NCI-H1092 treated with DMSO at 0.1 percent for 48 hours (cell line): Measurements from ENCODE around the gene SLC2A10.
A peak's percentile ranks its signal among the peaks of the same experiment; 100 is the strongest.

Experiments used
- DNase-seq: peaks from one replicate; lab custom pipeline; 2025; lab: John Stamatoyannopoulos, UW

Gene SLC2A10

GRCh38 chr20:46735436-46735835, 26.0 kb downstream of the SLC2A10 start:
- DNase-seq, result no peak

DNA sequence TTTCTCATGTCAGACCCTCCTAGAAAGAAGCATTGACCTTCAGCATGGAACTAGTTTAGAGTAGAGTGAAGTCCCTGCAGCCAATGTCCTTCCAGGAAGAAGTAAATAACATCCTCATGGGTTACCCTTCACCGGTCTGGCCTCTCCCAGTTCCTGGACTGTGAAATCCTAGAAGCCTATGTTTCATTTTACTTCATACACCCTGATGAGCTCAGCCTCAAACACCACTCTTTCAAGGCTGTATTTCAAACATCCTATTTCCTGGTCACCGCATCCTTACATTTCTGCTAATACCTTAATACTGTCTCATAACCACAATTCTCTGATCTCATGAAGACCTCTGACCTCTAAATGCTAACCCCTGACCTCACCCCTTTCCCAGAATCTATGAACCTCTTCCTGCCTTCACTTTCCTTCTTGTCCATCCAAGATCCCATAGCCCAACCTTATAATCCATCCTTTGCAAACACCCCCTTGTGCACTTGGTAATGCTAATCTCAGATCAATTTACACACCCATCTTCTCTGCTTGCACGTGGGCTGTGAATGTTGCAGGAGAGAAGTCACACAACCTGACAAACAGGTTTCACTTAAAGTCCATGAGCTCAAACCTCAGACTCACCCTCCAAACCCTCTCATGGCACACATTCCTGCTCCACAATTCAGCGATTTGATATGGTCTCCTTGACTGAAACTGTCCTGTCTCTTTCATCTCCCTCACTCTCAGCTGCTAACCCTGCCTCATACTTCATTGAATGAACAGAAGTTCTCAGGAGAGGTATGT, 30.2 kb downstream of the SLC2A10 start:
- DNase-seq, result no peak

DNA sequence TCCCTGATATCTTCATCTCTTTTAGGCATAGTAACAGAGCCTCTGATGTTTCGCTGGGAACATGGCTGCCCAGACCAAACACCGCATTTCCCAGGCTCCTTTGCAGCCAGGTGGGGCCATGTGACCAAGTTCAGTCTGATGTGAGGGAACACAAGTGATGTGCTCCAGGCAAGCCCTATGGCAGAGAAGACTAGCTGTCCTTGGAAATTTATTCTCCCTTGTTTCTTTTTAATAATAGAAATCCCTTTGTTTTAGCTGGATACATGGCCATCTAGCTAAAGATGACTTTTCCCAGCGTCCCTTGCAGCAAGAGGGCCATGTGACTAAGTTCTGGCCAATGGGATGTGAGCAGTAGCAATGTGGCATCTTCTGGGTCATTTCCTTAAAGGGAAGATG, 30.8 kb downstream of the SLC2A10 start:
- DNase-seq, result no peak

GRCh38 chr20:46741924-46742668, 32.6 kb downstream of the SLC2A10 start:
- no peak for DNase-seq

DNA sequence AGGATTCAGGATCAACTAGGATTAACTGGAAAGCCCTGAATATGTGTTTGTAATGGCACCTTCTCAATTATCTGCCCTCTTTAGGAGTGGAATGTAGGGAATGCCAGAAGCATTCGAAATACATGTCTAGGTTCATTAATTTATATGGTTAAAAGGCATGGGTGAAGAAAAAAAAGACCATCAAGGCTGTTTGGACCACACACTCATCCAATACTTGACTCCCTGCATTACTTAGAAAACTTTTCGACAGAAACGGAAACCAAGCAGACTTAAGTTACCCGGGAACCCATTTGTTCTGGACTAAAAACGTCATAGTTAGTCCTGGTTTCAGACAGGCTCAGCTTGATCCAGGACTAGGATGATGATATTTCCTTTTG, 33.2 kb downstream of the SLC2A10 start:
- DNase-seq, result no peak

DNA sequence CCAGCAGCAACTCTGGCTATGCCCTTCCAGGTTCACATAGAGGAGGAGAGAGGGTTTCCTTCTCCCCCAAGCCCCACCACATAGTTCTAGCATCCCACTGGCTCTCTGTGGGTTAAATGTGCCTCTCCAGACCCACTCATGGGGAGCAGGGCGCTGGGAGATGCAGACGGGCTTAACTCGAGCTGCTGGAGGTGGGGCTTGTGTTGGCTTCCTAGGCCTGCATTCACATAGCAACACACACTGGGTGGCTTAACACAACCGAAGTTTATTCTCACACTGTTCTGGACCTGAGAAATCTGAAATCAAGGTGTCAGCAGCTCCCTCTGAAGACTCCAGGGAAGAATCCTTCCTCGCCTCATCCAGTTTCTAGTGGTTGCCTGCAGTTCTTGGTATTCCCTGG, 33.6 kb downstream of the SLC2A10 start:
- DNase-seq, result no peak

DNA sequence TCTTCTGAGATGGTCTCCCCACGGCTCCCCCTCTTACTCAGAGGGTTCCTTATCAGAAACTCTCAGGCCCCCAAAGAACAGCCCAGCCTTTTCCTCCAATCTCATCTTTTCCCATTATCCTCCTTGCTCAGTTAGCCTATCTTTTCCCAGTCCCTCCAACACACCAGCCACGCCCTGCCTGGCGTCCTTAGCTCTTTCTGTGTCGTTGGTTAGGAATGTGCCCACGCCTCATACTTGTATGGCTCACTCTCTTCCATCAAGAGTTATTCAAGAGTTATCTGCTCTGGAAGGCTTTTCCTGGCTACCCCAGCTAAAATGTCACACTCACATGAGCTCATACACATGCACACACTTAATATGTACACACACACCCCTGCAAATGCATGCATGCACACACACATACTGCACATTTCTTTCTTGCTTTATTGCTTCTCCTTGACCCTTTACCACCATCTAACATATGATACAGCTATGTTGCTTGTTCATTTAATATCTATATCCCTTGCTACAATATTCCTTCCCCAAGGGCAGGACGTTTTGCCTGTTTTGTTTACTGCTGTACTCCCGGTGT, 37.6 kb downstream of the SLC2A10 start:
- DNase-seq, result no peak

- DNase-seq, result no peak
These were observed 39.7 kb downstream of the SLC2A10 start for GRCh38 chr20:46749147-46749546.

DNA sequence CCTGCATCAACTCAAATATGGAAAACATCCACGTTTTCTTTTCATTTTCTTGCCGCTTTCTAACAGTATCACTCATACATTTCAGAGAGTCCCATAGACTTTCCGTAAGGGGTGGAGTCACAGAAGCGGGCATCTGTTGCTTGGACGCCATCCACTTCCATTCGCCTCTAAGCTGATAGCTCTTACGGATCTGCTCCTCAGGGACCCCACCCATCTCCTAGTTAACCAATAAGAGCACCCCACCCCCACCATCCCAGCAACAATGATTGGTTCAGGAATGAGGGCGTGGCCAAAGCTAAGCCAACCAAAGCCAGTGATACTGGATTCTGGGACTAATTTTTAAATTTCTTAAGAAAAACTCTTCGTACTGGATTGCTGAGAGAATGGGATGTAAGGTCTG, 42.4 kb downstream of the SLC2A10 start:
- peak; percentile 11 for DNase-seq

DNA sequence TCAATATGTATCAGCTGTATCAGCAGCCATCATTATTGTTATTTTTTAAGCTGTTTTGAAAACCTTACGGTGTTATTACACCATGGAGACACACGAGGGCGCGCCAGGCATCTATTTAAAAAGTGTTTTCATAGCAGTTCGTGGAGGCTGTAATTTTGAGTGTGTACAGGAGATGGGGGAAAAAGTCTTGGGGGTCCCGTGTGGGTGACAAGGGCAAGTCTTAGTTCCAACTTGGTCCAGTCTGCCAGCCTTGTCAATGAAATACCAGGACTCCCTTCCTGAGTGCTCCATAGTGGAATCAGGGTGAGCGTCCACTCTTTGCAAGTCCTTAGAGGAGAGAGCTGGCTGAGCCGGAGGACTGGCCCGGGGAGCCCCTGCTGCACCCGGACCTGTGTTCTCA, 43.3 kb downstream of the SLC2A10 start:
- peak; percentile 68 for DNase-seq

DNA sequence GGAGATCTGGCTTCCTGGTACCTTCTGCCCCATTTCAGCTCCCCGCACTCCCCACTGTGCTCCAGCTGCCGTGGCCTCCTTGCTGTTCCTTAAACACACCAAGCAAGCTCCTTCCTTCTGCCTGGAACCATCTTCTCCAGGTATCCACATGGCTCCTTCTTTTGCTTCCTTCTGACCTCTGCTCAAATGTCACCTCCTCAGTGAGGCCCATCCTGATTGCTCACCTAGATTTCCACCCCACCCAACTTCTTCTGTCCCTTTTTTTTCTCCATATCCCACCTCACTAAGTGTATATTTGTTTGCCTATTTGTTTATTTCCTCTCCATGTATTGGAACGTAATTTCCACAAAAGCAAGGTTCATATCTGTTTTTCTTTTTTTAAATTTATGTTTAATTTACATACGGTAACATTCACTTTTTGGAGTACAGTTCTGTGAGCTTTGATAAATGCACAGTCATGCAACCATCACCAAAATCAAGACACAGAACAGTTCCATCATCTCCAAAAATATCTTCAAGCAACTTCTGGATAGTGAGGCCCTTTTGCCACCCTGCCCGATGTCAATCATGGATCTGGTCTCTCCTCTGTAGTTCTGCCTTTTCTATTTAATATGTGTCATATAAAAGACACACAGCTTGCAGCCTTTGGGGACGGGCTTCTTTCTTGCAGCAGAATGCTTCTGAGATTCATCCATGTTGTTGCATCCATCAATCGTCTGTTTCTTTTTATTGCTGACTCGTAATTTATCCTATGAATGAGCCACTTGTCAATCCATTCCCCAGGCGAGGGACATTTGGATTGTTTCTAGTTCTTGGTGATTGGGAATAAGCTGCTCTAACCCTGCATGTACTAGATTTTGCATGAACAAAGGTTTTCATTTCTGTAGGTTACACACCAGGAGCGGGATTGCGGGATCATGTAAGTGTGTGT, 46.3 kb downstream of the SLC2A10 start:
- no peak for DNase-seq

DNA sequence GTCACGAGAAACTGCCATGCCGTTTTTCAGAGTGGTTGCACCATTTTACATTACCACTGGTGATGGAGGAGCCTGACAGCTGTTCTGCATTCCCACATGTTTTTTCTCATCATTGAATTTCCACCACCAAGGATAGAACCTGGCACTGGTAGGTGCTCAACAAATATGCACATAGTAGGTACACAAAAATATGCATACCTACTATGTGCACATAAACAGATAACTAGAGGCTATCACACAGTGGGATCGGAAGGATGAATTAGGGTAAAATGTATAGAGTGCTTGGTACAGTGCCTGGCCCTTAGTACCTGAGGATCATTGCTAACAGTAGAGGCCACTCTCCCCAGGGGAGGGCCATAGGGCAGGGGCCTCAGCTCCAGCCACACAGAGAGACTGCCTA, 47.0 kb downstream of the SLC2A10 start:
- DNase-seq, result no peak

DNA sequence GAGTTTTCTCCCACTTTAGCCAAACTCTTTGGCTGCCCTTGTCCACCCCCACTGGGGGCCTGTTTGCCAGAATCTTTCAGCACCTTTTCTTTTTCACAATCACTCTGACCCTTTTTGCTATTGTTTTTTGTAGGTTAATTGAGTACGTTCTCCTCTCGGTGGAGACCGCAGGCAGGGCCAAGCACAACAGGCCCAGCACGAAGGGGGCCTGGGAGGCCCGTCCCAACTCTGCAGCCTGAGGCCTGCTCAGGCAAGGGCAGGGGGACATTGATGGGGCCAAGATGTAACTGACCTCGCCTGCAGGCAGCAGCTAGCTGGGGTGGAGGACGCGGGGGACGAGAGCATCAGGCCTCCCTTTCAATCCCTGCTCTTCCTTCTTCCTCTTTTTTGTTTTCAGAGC, 47.7 kb downstream of the SLC2A10 start:
- no peak for DNase-seq

- peak; percentile 71 for DNase-seq
These were observed 48.6 kb downstream of the SLC2A10 start for GRCh38 chr20:46757754-46758678.

GRCh38 chr20:46758929-46759669, 49.6 kb downstream of the SLC2A10 start:
- DNase-seq, result no peak

- no peak for DNase-seq
These were observed 52.1 kb downstream of the SLC2A10 start for GRCh38 chr20:46761566-46761965.

DNA sequence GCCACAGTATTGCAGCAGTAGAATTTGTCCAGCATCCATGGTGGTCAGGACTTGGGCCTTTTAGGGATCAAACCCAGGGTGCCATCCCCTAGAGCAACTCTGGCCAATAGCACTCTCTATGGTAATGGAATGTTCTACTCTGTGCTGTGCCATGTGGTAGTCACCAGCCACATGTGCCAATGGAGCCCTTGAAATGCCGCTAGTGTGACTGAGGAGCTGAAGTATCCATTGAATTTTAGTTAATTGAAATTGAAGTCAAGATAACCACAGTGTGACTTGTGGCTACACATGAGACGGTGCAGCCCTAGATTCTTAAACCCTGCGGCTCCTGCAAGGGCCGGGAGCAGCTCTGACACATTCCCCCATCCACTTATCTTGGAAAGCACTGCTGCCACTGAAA, 54.6 kb downstream of the SLC2A10 start:
- DNase-seq, result no peak

- DNase-seq, result no peak
These were observed 56.2 kb downstream of the SLC2A10 start for GRCh38 chr20:46765506-46766120.

- DNase-seq, result peak; percentile 59
These were observed 57.8 kb downstream of the SLC2A10 start for GRCh38 chr20:46767127-46767761.
